NCI-H1092 treated with DMSO at 0.1 percent for 48 hours (cell line): ENCODE results near the gene PRKCE.

ENCODE experiments used
- DNase-seq: peaks from one replicate; lab custom pipeline; 2025; lab: John Stamatoyannopoulos, UW

PRKCE gene

DNA sequence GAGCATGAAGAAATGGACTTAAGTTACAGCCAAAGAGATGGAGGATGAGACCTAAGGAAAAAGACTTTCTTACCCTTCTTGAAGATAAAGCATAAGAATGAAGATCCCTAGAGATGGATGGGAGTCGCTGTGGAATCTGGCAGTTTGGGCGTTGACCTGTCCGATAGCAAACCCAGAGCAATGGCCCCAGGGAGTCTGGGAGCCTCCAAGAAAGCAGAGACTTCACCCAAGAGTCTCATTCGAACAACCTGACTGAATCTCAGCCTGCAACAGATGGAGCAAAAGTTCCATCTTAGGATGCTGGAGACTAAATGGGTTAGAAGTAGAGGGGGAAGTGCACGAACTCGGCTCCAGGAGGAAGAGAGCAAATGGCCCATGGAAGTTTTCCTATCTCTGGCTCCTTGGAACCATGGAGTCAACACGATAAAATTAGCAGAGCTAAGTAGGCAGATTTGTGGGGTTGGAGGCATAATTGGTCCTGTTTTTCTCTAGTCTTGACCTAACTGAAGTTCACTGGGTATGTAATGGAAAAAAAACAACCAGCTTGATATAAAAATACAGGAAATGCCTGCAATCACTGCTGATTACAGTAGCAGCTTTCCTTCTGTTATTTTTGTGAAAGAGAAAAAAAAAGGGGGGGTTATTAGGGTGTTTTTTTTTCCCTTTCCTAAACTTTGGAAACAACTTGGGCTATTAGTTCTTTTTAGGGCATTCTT lies 467.3 kb downstream of the PRKCE start:
- DNase-seq: no peak

GRCh38 chr2:46119453-46119852 lies 468.0 kb downstream of the PRKCE start:
- no peak for DNase-seq

DNA sequence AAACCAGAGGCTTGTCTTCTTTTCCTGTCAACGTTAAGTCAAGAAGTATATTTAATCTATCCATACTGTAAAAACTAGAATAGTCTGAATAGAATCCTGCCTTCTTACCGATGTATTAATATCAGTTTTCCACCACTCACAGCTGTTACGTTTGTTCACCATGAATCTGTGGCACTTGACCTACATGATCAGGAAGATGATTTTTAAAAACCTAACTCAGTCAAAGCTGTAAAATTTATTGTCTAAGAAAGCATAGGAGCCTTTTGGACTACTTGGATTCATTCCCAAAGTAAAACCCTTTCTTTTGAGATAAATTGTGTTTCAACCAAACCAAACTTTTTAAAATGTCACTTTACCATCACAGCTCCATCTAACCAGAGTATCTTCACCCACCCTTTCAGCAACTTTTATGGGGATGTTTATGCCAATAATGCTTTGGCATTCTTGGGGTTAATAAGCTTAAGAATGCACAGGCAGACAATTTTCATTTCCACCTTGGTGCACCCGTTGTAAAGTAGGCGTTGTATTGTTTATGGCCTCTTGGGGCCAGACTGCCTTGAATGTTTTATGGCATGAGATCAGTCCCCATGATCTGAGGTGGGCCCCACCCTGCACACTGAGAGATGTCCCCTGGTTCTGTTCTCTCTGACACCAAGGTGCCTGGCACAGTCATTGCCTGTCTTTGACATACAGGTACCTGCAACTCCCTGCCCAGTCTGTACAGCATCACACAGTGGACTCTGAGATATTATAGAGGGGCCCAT lies 469.5 kb downstream of the PRKCE start:
- no peak for DNase-seq

DNA sequence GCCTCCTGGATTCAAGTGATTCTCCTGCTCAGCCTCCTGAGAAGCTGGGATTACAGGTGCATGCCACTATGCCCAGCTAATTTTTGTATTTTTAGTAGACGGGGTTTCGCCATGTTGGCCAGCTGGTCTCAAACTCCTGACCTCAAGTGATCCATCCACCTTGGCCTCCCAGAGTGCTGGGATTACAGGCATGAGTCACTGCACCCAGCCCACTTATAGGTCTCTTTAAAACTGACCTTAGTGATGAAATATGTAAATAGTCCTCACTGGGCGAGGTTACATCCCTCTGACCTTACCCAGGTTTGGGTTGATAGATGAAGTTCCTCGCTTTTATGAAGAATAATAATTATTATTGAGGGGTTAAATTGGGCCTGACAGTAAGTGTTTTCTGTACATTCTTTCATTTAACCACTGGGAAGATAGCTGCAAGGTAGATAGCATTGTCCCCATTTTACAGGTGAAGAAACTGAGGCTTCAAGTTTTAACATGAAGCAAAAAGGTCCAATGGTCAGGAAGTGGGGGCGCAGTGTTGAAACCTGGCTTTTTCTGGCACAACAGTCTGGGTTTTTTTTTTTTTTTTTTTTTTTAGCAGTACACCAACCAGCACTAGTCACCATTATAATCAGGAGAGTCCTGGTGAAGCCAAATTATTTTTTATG lies 471.0 kb downstream of the PRKCE start:
- DNase-seq: no peak

- no peak for DNase-seq
These were observed 471.5 kb downstream of the PRKCE start for GRCh38 chr2:46123013-46123412.

GRCh38 chr2:46125798-46126197 lies 474.3 kb downstream of the PRKCE start:
- no peak for DNase-seq

- no peak for DNase-seq
These were observed 475.1 kb downstream of the PRKCE start for GRCh38 chr2:46126571-46126970.

GRCh38 chr2:46127176-46127575 lies 475.7 kb downstream of the PRKCE start:
- DNase-seq: no peak

- no peak for DNase-seq
These were observed 479.0 kb downstream of the PRKCE start for GRCh38 chr2:46130511-46130910.

- DNase-seq: no peak
These were observed 481.5 kb downstream of the PRKCE start for GRCh38 chr2:46132996-46133395.

- DNase-seq: no peak
These were observed 483.2 kb downstream of the PRKCE start for GRCh38 chr2:46134531-46135227.

DNA sequence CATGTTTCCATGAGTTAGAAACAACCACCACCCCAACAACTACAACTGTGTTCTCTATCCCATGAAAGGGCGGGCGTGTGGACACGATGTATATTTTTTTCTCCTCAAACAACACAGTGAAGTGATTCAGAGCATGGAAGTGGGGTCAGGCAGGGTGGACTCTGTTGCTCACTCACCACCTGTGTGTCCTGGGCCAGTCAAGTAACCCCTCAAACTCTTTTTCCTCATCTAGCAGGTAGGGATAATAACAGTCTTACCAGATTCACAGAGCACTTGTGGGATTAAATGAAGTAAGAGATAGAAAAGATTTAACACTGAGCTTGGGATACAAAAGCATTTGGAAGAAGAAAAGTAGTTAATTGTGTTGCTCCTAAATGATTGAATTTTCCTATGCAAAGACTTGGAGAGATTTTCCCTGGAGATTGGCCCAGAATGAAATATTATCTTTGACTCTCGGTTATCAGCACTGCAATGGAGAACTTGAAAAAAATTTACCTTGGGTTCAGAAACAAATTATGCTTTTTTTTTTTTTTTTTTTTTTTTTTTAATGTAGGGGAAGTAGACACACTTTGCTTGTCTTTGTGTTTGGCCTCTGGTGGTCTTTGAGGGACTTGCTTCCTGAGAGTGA lies 483.9 kb downstream of the PRKCE start:
- no peak for DNase-seq

DNA sequence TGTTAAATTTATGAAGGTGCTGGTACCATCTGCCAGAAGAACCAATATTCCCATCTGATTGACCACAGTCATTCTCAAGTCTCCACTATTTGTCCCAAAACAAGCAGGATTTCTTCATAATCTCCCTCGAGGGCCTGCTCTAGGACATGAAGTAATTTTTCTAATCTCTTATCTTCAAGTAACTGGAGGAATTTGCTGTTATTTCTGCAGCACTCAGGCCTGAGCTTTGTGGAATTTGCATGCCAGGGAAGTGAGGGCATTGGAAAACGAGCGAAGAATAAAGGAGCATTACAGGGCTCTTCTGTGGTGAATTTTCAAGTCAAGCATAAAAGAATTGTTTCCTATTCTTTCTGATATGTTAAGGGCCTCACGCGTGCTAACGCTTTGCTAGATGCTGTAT lies 484.5 kb downstream of the PRKCE start:
- DNase-seq: no peak

DNA sequence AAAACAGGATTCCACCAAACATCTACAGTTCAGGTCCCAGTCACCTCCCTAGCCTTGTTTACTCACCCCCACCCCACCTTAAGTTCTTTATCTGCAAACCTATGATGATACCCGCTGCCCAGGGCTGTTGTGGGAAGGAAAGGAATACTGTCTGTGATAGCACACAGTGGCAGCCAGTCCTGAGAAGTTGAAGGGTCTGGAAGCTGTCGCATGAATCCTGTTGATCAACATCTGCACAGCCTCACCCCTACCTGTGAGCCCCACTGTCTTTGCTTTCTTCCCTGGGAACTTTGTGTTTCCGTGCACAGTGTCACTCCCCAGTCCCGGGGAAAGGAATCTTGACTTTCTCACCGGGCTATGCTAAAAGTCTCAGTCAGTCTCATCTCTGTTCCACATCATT lies 485.0 kb downstream of the PRKCE start:
- DNase-seq: no peak

DNA sequence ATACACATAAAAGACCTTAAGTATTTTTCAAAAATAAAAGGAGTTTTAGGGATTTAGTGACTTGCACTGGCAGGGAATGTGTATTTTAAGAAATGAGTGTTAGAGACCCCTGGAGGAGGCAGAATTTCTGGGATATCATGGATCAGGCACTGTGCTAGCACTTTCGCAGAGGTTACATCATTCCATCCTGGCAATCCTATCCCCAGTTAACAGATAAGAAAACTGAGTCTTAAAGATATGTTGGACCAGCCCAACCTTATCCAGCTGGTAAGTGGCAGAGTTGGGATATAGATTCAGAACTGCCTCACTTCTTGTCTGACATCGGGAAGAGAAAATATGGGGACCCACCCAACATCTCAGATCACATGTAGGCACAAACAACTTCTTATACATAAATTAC lies 485.5 kb downstream of the PRKCE start:
- no peak for DNase-seq

GRCh38 chr2:46142546-46143428 lies 491.3 kb downstream of the PRKCE start:
- DNase-seq: no peak

DNA sequence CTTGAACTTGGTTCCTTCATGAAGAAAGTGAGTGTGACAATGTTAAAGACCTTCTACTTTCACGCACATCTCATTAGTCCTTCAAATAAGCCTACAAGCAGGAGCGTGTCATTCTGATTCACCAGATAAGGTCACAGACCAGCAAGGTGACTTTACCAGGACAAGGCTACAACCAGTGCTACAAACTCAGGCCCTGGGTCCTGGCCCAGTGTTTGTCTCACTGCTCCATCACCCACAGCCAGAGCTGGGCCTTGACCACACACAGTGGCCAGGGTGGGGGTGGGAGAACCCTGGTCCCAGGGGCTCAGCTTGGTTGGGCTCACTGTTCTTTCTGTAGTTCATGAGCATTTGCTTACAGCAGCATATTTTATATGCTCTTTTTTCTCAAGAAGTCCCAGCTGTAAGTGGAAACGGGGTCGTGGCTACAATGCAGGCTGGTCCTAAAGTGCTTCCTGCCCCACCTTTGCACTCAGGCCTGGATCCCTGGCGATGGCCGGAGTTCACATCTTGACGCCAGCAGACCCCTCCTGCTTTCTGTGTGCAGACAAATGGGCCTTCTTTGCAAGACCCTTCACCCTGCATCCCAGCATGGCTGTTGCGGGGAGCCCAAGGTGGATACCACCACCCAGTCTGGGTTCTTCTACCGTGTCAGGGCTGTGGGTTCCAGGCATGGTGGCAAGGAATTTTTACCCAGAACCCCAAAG lies 492.1 kb downstream of the PRKCE start:
- DNase-seq: no peak

DNA sequence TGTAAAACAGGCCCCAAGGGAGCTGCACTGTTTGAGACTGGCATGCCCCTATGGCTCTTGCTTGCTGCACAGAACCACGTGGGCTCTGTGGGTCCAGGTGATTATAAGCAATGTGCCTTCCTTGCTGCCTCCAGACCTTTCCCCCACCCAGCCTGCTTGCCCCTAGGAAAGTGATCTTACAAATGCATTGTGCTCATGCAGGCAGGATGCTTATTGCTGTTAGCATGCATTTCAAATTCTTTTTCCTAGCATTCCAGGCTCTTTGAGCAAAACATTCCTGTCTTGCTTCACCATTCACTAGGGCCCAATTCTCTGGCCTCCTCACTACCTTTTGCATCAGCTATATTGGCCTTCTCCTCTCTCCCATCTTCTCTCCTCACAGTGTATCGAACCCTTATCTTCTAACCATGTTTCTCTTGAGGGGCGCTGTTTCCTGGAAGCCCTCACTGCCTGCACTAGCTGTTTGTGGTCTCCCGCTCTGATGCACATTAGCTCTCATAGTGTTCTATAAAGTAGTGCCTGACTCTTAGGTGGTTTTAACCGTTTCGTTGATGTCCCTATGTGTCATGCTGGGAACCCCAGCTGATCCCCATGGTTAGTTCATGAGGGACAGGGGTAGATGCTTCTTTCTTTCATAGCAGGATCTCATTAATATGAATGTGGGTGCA lies 492.8 kb downstream of the PRKCE start:
- no peak for DNase-seq

DNA sequence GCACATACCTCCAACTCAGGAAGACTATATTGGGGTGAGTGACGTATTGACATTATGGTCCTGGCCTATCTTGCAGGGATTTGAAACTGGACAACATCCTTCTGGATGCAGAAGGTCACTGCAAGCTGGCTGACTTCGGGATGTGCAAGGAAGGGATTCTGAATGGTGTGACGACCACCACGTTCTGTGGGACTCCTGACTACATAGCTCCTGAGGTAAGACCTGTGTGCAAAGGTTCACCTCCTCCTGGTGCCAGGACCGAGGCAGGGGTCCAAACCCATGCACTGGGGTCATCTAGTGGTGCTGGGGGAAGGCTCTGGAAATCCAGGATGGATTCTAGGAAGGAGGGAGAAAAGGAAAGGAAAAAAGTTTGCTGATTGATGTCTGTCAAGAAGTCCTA lies 493.5 kb downstream of the PRKCE start:
- DNase-seq: no peak

- DNase-seq: no peak
These were observed 494.4 kb downstream of the PRKCE start for GRCh38 chr2:46145840-46146239.
